COR-L47 (cell line): ENCODE measurements around the gene RBM45.
"Not testable (repeated sequence)": the region's sequence is repeated elsewhere in the genome, so short reads cannot be mapped to it uniquely, and the experiment has no call there.

Experiments
- DNase-seq: peaks from one replicate; lab custom pipeline; 2025; lab: John Stamatoyannopoulos, UW

Gene RBM45, protein sequence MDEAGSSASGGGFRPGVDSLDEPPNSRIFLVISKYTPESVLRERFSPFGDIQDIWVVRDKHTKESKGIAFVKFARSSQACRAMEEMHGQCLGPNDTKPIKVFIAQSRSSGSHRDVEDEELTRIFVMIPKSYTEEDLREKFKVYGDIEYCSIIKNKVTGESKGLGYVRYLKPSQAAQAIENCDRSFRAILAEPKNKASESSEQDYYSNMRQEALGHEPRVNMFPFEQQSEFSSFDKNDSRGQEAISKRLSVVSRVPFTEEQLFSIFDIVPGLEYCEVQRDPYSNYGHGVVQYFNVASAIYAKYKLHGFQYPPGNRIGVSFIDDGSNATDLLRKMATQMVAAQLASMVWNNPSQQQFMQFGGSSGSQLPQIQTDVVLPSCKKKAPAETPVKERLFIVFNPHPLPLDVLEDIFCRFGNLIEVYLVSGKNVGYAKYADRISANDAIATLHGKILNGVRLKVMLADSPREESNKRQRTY

DNA sequence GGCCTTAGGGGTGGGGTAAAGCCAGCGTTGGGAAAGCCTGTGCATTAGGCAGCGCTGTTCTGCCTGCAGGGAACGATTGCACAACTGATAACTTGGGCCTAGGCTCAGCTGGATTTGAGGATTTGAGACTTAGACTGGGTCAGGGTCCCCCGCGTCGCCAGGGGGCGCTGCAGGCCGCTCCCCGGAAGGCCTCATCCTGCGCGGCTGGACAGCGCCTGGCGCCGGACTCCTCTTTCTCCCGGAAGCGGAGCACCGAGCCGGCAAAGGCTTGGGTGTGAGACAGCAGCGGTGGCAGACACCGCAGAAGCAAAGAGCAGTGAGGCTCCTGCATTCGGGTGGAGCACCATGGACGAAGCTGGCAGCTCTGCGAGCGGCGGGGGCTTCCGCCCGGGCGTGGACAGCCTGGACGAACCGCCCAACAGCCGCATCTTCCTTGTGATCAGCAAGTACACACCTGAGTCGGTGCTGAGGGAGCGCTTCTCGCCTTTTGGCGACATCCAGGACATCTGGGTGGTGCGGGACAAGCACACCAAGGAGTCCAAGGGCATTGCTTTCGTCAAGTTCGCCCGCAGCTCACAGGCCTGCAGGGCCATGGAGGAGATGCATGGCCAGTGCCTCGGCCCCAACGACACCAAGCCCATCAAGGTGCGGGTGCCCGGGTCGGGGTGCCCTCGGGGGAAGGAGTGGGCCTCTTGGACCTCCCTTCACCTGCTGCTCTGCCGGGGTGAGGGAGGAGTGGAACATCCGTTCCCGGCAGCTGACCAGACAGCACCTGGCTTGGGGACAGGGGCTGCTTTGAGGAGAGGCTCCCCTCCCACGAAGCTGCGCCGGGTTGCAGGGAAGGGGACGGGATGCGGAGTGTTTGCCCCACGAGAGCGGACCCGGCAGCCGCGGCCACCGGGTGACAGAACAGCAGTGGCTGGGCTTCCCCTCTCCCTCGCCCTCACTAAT lies at the start of gene RBM45:
TSS of gene RBM45 (plus strand) at position 236 of the 951 bp plus-strand sequence. CDS start at position 346, 110 bp downstream.
- peak; percentile 90 for DNase-seq

DNA sequence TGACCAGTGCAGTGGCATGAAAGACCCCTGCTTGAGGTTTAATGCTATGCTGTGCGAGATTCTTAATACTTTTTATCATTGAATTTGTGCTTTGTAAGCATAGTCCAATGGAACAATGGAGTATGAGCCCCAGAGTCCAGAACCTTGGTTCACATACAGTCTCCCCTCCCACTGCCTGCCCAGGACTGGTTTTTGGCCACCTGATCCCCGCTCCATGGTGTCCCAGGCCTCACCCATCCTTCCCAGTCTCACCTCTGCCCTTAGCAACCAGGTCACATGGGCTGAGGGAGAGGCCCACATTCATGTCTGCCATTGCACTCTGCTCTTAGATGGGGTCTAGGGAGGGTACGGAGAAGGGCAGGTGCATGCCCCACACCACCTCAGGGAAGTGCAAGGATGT lies 45.9 kb upstream of the RBM45 start:
- DNase-seq = no peak

DNA sequence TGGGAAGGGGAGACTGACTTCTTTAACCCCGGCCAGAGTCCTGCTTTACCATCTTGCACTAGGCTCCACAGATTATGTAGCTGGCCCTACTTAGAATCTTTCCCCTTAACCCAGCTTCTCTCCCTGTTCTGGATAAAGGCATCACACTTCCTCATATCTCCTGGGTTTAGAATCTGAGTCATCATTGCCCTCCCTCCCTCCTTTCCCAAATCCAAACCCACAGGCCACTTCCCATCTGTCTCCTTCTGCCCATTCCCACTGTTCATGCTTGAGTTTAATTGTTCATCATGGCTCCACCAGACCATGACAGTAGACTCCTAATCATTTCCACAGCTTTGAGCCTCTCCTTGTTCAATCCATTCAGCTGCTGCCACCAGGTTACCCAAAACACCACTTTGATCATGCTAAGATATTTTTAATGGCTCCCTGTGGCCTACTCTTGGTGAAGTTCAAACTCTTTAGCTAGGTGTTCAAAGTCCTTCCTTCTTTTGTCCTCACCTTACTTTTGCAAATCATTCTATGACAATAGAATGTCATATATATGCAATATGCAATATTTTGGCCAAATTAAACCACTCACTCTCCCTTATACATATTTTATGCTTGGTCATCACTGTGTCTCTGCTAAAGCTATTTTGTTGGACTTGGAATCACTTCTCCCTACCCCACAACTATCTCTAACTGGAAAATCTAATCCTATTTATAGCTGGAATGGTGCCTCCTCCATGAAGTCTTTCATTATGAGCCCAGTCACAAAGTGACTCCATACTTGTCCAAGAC lies 45.2 kb upstream of the RBM45 start:
- DNase-seq = no peak

DNA sequence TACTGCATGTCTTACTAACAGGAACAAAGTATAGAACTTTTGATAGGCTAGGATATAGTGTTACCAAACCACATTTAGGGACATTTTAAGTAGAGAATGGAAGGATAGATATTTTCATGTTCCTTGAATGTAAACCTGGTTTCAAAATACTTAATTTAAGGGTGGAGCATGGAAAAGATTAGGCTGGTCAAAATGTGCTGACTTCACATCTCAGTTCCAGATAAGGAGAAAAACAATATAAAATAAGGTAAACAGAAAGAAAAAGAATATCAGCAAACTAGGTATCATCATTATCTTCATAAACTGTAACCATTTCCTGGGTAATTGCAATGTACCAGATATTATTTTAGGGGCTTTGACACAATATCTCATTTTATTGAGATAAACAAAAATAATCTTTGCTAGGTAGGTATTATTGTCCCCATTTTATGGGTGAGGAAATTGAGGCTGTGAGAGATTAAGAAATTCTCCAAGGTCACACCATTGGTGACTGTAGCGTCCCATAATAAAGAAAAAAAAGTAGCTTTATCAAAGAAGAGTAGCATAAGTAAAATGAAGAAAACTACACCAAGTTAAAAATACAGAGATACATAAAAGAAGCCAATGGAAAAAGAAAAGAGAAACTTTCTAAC lies 43.3 kb upstream of the RBM45 start:
- DNase-seq = no peak

DNA sequence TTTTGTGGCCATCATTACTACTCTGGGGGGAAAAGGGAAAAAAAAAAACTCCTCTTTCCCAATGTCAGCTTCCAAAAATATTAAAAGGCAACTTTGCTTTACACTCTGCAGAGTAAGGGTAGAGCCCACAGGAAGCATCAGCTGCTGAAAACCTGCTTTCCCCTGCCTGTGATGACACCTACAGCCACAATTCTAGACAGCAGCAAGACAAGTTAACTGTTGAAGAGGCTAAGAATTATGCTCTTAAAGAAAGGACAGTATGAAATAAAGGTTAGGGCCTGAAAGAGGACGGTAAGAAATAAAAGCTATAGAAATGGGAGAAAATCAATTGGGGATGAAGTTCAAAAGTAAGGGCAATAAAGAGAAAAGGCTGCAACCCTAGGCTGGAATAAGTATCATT lies 42.7 kb upstream of the RBM45 start:
- DNase-seq = peak; percentile 6

DNA sequence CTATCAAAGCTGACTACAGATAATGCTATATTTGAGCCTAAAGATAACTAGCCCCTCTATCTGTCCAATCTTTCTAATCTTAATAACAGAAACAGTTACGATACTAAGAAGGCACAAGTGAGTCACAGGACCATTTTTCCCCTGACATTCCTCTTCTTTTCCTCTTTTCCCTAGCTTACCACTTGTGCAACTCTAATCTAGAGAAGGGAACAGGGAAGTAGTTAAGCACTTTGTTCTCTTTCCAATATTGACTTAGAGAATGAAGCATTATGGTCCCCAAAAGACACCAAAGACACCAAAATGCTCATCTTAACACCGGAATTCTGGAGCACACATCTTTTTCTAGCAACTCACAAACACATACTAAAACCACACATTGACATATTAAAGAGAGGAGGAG lies 41.4 kb upstream of the RBM45 start:
- DNase-seq = no peak

DNA sequence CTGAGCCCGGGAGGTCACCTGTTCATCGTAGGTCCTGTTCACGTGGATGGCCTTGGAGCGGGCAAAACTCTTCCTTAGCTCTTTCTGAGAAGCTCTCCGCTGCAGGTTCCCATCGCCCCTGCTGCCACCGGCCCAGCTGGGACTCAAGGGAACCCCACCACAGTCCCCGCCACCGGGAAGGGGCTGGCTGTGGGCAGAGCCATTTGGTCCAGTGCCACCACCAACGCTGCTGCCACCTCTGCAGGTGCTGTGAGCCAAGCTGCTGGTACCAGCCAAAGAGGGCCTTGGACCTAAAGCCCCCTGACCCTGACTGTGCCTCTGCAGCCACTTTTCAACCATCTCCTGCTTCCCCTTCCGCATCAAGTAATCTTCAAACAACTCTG lies 40.2 kb upstream of the RBM45 start:
- DNase-seq = no peak

DNA sequence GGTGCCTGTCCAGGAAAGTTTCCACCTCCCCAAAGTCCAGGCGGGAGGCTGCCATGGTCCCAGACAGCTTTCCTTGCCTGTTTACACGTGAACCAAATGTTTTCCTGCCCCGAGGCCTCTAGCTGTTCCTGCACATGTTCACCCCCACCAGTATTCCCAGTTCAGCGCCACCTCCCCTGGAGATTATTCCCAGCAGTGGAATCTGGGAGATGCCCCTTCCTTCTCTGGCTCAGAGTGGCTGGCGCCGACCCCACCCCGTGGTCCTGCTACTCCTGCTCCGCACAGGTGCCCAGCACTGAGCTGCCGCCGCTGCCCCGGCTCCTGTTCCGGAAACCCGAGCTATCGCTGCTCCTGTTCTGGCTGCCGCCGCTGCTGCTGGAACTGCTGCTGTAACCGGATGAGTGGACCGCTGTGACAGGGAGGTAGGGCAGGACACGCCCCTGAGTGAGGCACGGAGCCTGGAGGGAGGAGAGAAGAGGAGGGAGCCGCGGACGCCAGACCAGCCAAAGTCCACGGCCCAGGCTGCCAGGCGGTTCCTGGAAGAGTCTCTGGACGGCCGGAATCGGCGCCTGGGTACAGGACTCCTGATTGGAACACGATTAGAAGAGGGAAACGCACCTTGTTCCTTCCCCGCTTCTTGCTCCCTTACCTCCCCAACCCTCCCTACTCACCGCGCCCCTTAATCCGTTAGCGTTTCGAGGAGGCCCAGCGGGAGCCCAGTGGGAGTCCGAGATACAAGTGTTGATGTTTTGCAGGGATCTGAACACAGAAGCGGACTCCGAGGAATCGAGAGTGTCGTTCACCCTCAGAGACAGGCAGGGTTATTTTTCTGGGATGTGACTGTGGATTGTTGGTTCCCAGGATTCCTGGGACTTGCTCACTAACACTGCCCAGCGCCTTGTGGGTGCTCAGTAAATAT lies 39.6 kb upstream of the RBM45 start, which contains the start of gene PDE11A:
TSS of gene PDE11A (minus strand) at position 395 of the 919 bp plus-strand sequence. CDS start at position 55, 340 bp downstream.
- DNase-seq = peak; percentile 70

DNA sequence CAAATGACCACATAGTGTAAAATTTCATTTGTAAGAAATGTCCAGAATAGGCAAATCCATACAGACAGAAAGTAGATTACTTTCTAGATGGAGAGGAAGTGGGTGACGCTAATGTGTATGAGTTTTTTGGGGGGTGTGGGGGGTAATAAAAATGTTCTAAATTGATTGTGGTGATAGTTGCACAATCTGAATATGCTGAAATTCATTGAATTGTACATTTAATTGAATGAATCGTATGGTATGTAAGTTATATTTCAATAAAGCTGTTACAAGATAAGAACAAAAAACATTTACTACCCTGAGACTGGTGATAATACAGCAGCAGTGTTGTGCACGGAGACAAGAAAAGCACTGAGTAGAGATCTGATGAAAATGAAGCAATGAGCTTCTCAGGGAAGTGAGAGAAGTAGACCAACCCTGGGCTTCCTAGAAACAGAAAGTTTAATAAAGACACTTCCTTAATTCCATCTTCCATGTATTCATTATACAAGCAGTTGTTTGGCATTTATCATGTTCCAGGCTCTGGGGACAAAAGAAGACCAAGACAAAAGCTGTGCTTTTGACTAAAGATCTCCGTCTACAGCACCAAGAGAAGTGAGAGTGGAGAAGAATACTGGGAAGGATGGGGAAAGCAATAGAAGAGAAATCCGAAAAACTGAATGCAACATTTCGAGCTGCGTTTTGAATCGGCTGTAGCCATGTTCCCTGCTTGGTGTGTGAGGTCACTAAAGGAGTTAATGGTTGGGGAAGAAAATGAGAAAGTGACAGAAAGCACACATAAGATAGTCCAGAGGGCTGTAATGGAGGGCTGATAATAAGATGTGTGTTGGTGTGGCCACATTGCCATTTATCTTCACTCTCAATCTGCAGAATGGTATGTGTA lies 37.9 kb upstream of the RBM45 start:
- no peak for DNase-seq

DNA sequence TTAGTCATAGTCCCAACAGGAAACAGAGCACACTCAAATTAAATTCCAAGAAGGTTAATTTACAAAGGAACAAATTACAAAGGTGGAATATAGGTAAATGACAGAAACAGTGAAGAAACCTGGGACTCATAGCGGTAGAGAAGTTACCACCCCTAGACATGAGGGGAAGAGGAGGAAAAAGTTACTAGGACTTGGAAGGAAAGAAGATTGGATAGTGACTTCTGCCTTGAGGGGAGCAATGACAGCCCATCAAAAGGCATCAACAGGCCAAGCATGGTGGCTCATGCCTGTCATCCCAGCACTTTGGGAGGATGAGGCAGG lies 37.3 kb upstream of the RBM45 start:
- DNase-seq = no peak

DNA sequence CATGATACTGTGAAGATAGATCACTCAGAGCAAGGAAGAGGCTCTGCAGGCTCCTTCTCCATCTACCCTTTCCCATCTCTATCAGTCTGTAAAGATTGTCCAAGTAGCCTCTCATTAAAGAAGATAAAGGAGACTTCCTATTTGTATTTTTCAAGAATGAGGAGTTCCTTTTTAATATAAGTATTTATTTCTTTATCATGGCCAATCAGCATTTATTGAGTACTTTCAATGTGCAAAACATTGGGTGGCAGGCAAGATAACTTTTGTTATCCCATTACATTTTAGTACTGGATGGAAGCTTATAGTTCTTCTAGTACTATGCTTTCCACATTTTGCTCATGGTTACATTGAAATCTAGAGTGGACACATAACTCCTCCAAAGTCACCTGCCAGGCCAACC lies 36.1 kb upstream of the RBM45 start:
- no peak for DNase-seq

DNA sequence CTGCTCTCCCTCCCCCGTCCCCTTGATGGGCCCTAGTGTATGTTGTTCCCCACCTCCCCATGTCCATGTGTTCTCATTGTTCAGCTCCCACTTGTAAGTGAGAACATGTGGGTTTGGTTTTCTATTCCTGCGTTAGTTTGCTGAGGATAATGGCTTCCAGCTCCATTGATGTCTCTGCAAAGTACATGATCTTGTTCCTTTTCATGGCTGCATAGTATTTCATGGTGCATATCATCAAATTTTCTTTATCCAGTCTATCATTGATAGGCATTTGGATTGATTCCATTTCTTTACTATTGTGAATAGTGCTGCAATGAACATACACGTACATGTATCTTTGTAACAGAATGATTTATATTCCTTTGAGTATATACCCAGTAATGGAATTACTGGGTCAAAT lies 33.0 kb upstream of the RBM45 start:
- not testable (repeated sequence) for DNase-seq

DNA sequence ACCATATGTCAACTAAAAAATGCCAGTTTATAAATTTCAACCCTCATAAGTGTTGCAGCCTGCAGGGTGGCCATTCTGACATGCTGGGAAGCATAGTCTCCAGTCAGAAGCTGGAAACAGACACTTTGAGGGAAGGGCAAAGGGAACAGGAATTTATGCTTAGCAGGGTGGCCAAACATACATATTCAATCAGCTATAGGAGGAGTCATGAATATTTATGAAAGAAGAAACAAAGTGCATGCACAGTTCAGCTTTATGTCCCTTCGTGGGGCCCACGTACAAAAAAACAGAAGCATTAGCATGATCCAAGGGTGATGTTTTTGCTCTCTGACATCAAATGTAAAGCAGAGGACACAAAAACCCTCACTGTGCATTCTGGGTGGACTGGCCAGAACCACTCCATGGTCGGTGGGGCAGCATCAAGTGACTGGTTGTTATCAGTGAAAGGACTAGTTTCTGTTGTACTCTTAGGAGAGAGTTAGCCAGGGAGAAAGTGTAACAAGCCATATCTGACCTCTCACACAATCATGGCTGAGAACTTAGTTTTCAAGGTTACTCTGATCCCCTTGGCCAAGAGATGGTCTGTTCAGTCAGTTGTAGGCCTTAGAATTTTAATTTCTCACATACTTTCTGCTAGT lies 29.7 kb upstream of the RBM45 start:
- no peak for DNase-seq

DNA sequence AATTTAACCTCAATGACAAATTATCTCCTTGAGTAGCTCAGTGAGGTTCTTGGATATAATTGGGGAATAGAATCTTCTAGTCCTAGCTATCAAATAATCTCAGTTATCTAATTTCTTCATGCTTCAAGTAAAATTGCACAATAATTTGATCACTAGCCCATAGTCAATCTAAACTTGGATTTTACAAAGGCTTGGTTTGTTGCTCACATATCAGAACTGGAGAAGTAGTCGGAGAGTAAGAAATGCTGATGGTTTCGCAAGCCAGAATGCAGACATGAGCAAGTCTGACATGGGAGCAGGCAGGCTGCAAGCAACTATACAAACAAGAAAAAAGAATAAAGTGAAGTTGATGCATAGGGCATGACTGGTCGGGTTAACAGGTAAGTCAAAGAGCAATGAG lies 28.0 kb upstream of the RBM45 start:
- no peak for DNase-seq

DNA sequence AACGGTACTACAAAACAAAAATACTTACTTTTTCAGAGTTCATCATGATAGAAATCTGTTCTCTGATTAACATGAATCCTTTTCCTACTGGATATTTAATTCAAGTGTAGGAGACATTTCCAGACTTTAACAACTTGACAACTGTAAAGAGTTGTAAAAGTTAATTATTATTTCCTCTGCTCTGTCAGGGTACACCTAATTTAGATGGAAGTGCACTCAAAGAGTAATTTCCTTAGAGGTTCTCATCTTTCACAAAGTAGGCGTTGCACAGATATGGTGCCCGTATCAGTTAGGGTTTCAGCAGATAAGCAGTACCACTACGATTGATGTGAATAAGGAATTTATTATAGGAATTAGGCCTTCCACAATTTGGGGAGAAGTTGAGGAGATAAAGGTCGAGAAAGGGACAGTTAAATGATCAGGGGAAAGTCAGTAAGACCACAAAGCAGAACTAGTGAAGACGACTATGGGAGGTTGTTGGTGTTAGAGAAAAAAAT lies 23.4 kb upstream of the RBM45 start:
- no peak for DNase-seq

DNA sequence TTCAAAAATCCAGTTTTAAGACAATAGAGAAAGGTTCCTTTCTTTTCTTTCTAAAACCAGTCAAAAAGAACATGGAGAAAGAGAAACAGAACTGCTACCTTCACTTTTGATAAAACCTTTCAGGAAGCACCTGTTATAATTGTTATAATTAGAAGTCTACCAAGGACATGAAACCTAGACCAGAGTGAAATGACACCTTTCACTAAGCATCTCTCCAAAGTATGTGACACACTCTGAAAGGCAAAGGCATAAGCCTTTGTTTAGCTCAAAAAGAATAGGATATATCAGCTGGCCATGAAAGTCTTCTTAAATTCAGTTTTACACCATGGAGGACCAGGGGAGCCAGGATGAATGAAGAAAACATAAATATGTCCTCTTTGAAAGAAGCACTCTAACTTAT lies 18.8 kb upstream of the RBM45 start:
- no peak for DNase-seq

DNA sequence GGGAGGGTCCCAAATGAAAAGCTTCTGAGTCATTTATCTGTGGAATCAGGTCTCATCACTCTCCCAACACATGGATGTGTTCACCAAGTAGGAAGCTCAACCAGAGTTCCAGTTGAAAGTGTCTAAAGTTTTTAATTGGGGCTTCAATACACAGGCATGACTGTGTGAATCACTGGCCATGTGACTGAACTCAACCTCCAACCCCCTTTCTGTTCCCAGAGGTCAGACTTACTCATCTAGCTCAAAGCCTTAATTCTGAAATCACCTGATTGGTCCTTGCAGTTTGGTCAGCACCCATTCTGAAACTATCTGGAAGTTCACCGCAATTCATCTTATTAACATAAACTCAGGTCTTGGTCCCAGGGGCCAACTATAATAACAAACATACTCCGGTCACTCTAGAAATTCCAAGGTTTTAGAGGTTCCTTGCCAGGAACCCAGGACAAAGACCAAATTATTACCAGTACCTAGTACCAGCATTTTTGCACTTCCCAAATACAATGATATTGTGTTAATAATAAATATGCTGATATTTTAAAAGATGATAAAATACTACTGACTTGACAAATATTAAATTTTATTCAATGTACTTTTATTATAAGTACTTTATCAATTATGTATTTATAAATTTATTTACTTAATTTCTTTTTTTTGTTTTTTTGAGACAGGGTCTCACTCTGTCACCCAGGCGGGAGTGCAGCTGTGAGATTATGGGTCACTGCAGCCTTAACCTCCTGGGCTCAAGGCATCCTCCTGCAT lies 10.7 kb upstream of the RBM45 start:
- no peak for DNase-seq

DNA sequence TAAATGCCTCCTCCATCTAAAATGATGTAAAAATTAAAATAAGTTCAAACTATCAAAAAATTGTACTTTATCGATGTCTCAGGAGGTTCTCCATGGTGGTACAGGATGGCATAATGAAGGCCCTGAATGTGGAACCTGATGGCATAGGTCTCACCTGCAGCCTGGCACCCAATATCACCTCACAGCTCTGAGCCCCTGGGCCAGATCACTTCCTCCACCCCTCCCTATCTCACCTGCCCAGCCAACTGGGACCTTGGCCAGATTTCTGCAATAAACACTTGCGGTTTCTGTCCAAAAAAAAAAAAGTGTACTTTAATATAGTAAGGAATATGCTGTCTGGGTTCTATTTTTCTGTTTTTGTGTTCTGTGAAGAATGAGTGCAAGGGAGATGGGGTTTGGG lies 6.7 kb upstream of the RBM45 start:
- no peak for DNase-seq
